HepG2 (cell line): ENCODE results near the gene ABCC12. TPM values are rescaled to one million over a fixed set of nuclear protein-coding genes. Genes with fewer than 3 reads are reported as not detected.

Experiments
- ATRX ChIP-seq: sonication (generic); formaldehyde crosslinking; IDR thresholded peaks from 2 replicates; pipeline ENCODE4 v1.4.0; 2020; ENCODE audit warnings: missing genetic modification reagents, borderline replicate concordance
- DMAP1 ChIP-seq: IDR thresholded peaks from 2 replicates; pipeline ENCODE4 v1.6.1; 2016
- HDAC1 ChIP-seq: sonication (generic); formaldehyde crosslinking; IDR thresholded peaks from 2 replicates; pipeline ENCODE4 v1.5.1; 2020; ENCODE audit warnings: mild to moderate bottlenecking, missing genetic modification reagents
- HNRNPH1 ChIP-seq: fragments of 200-400 bp; formaldehyde crosslinking; optimal IDR thresholded peaks from 2 replicates; pipeline ENCODE3; 2017; ENCODE audit warnings: mild to moderate bottlenecking, low read depth, low read length
- KAT7 ChIP-seq: IDR thresholded peaks from 2 replicates; pipeline ENCODE4 v1.6.1; 2018; ENCODE audit warnings: borderline replicate concordance, missing compliant biosample characterization
- KLF9 ChIP-seq: IDR thresholded peaks from 2 replicates; pipeline ENCODE4 v1.6.1; 2016; ENCODE audit warnings: low read depth
- MED13 ChIP-seq: sonication (generic); formaldehyde crosslinking; IDR thresholded peaks from 2 replicates; pipeline ENCODE4 v1.5.0; 2020; ENCODE audit warnings: missing genetic modification reagents
- PLSCR1 ChIP-seq: sonication (generic); formaldehyde crosslinking; IDR thresholded peaks from 2 replicates; pipeline ENCODE4 v1.5.0; 2020; ENCODE audit warnings: missing genetic modification reagents, mild to moderate bottlenecking, borderline replicate concordance
- POLR2G ChIP-seq: fragments of 200-400 bp; formaldehyde crosslinking; IDR thresholded peaks from 2 replicates; pipeline ENCODE4 v1.6.1; 2018; ENCODE audit warnings: mild to moderate bottlenecking, low read depth, low read length, moderate library complexity
- REL ChIP-seq: sonication (generic); formaldehyde crosslinking; conservative IDR thresholded peaks from 2 replicates; pipeline ENCODE4 v1.8.0; 2022; ENCODE audit warnings: mild to moderate bottlenecking, missing genetic modification reagents, moderate library complexity
- RELA ChIP-seq: sonication (generic); formaldehyde crosslinking; IDR thresholded peaks from 2 replicates; pipeline ENCODE4 v1.4.0; 2020; ENCODE audit warnings: missing genetic modification reagents
- TCF7 ChIP-seq: sonication (generic); IDR thresholded peaks from 2 replicates; pipeline ENCODE4 v1.6.1; 2016; ENCODE audit warnings: antibody characterized with exemption, low read depth
- ZBTB33 ChIP-seq: sonication (generic); formaldehyde crosslinking; IDR thresholded peaks from 2 replicates; pipeline ENCODE4 v1.4.0; 2020; ENCODE audit warnings: missing genetic modification reagents
- ZBTB39 ChIP-seq: sonication (generic); formaldehyde crosslinking; IDR thresholded peaks from 2 replicates; pipeline ENCODE4 v1.5.0; 2020; ENCODE audit warnings: missing genetic modification reagents
- ZBTB7B ChIP-seq: sonication (generic); formaldehyde crosslinking; IDR thresholded peaks from 2 replicates; pipeline ENCODE4 v1.4.0; 2020; ENCODE audit warnings: missing genetic modification reagents
- polyA plus RNA-seq, 8 experiments: library from polyadenylated mRNA; depleted of rRNA in 3 of 8; stranded (reverse) in 7 of 8; unstranded in 1 of 8; fragments of >200 nt; fragmentation: Illumina TruSeq in 4 of 8; extraction: Trizol in 4 of 8; gene quantifications; 2 replicates each; pipeline versions ENCODE4 v1.2.1 to v1.2.3, GENCODE V29; 2011 to 2016; ENCODE audit warnings: low read depth in 4 of 8, missing spikeins in 1 of 8, mixed read lengths in 1 of 8; ENCODE audit not compliant: insufficient read depth in 1 of 8
- total RNA-seq, 5 experiments: library from RNA; depleted of rRNA; stranded (reverse); fragments of >200 nt; fragmentation: Illumina TruSeq; extraction: Trizol; gene quantifications; 2 replicates each; pipeline ENCODE4 v1.2.3, GENCODE V29; 2016; ENCODE audit warnings: low read depth in 1 of 5
- TF ChIP-seq, protein P1 (sequence below): sonication (generic); formaldehyde crosslinking; IDR thresholded peaks from one replicate; pipeline ENCODE4 v1.5.1; 2020; ENCODE audit warnings: mild to moderate bottlenecking, missing genetic modification reagents; ENCODE audit errors: not compliant biosample characterization

Gene ABCC12
- total and polyA plus RNA-seq, 2 of the 13 experiments (the other 11 are each of a cell fraction or from before 2014, with no cell fraction given): not detected

DNA sequence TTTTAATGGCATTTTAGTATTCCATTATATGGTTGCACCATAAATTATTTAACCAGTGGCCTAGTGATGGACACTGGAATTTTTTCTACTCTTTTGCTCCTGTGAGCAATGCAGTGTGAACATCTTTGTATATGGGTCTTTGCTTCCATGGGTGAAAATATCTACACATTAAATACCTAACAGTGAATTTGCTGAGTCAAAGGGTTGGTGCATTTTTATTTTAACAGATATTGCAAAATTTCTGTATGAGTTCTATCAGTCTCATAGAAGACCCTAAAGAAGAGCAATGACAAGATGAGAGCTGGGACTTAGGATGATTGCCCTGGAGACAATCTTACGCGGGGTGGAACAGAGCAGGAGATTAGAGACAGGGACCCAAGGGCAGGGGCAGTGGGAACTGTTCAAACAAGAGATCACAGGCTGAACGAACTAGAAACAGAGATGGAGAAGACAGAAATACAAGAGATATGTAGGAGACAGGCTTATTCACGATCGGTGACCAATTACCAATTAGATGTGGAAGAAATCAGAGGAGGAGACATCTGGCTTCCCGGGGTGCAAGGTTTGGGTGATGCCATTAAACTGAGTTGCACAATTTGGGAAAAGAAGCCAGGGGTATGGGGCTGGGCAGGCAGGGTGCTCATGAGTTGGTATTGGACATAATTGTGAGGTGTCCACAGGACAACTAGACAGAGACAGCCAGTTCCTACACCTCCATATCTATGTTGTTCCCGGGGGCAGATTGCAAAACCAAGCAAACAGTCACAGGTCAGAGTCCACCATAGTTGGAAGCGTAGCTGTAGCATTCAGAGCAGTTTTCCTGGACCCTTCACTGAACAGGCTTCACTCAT is 48.4 kb upstream of the ABCC12 start (continued):
- peak; percentile 69; the same call in 1 of the 2 replicates for TF ChIP-seq KAT7 (CRISPR knock-in tag)
- no peak for TF ChIP-seq HNRNPH1
- peak; percentile 83 for TF ChIP-seq ZBTB33
- TF ChIP-seq ZBTB7B (CRISPR knock-in tag): peak; percentile 97
- no peak for TF ChIP-seq PLSCR1 (CRISPR knock-in tag)
- peak; percentile 64; the same call in 1 of the 2 replicates for TF ChIP-seq DMAP1
- TF ChIP-seq KLF9 (CRISPR knock-in tag): peak; percentile 57; the same call in 1 of the 2 replicates
- peak; percentile 83; the same call in 1 of the 2 replicates for TF ChIP-seq ZBTB39
- TF ChIP-seq MED13: no peak
- TF ChIP-seq TCF7: peak; percentile 49
- no peak; the same call in 1 of the 2 replicates for TF ChIP-seq POLR2G
- TF ChIP-seq ATRX: no peak
- TF ChIP-seq, protein P1, sequence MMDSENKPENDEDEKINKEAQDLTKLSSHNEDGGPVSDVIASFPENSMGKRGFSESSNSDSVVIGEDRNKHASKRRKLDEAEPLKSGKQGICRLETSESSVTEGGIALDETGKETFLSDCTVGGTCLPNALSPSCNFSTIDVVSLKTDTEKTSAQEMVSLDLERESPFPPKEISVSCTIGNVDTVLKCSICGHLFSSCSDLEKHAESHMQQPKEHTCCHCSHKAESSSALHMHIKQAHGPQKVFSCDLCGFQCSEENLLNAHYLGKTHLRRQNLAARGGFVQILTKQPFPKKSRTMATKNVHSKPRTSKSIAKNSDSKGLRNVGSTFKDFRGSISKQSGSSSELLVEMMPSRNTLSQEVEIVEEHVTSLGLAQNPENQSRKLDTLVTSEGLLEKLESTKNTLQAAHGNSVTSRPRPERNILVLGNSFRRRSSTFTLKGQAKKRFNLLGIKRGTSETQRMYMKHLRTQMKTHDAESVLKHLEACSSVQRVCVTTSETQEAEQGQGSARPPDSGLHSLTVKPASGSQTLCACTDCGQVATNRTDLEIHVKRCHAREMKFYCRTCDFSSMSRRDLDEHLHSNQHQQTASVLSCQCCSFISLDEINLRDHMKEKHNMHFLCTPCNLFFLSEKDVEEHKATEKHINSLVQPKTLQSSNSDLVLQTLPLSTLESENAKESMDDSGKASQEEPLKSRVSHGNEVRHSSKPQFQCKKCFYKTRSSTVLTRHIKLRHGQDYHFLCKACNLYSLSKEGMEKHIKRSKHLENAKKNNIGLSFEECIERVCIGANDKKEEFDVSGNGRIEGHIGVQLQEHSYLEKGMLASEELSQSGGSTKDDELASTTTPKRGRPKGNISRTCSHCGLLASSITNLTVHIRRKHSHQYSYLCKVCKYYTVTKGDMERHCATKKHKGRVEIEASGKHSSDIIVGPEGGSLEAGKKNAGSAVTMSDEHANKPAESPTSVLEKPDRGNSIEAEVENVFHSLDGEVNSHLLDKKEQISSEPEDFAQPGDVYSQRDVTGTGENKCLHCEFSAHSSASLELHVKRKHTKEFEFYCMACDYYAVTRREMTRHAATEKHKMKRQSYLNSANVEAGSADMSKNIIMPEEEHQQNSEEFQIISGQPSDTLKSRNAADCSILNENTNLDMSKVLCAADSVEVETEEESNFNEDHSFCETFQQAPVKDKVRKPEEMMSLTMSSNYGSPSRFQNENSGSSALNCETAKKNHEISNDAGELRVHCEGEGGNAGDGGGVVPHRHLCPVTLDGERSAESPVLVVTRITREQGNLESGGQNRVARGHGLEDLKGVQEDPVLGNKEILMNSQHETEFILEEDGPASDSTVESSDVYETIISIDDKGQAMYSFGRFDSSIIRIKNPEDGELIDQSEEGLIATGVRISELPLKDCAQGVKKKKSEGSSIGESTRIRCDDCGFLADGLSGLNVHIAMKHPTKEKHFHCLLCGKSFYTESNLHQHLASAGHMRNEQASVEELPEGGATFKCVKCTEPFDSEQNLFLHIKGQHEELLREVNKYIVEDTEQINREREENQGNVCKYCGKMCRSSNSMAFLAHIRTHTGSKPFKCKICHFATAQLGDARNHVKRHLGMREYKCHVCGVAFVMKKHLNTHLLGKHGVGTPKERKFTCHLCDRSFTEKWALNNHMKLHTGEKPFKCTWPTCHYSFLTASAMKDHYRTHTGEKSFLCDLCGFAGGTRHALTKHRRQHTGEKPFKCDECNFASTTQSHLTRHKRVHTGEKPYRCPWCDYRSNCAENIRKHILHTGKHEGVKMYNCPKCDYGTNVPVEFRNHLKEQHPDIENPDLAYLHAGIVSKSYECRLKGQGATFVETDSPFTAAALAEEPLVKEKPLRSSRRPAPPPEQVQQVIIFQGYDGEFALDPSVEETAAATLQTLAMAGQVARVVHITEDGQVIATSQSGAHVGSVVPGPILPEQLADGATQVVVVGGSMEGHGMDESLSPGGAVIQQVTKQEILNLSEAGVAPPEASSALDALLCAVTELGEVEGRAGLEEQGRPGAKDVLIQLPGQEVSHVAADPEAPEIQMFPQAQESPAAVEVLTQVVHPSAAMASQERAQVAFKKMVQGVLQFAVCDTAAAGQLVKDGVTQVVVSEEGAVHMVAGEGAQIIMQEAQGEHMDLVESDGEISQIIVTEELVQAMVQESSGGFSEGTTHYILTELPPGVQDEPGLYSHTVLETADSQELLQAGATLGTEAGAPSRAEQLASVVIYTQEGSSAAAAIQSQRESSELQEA: no peak
- peak; percentile 46; the same call in 1 of the 2 replicates for TF ChIP-seq RELA (CRISPR knock-in tag)
- 0 out of 2 replicates have a peak, but pooled peaks have one; percentile 29 for TF ChIP-seq REL (CRISPR knock-in tag)
- peak; percentile 93 for TF ChIP-seq HDAC1
